Stimulated activated CD4-positive, alpha-beta T cell treated with anti-CD3 and anti-CD28 coated beads, TNF-alpha, amount 100 ng/mL, for 48 hours (primary cell): ENCODE results near the gene SMAP2.

ENCODE experiments used
- DNase-seq, 3 donors: peaks; one replicate each; pipeline ENCODE4 v3.0.0-alpha.2; 2020; ENCODE audit warnings: low read depth in 3 of 3

The SMAP2 gene

GRCh38 chr1:40390857-40391256 is 17.3 kb downstream of the SMAP2 start:
- no peak for DNase-seq

DNA sequence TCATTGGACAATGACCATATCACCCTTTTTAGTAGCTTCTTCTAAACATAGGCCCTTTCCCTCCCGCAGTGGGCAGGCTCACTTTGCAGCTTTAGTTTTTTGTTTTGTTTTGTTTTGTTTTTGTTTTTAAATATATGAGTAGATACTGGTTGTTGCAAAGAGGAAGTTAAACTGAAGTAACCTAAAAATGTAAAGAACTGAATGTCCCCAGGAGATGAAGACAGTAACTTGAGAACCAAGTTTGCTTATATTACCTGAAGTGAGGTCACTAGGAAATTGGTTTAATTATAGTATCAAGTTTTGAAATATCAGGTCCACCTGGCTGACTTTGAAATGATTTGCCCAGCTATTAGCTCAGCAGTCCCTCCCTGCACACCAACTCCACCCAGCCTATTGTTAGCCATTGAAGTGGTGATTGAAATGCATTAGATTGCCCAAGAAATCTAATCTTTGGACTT is 18.2 kb downstream of the SMAP2 start:
- DNase-seq: no peak

DNA sequence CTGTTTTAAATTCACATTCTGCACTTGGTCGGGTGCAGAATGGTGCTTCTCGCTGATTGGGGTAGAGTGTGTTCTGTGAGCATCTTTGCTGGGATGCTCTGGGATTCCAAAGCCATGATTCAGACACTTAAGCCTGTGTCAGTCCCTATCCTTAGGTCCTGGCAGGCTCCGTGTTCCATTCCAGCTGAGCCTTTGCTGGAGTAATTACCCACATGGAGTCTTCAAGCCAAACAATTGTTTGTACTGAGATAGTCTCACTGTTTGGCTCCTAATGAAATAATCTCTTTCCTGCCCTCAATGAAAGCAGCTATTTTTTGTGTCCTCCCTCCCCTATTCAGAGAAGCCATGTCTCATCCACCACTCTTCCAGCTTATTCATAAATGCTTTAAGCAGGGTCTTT is 18.7 kb downstream of the SMAP2 start:
- DNase-seq: no peak

GRCh38 chr1:40393173-40393572 is 19.6 kb downstream of the SMAP2 start:
- no peak for DNase-seq

DNA sequence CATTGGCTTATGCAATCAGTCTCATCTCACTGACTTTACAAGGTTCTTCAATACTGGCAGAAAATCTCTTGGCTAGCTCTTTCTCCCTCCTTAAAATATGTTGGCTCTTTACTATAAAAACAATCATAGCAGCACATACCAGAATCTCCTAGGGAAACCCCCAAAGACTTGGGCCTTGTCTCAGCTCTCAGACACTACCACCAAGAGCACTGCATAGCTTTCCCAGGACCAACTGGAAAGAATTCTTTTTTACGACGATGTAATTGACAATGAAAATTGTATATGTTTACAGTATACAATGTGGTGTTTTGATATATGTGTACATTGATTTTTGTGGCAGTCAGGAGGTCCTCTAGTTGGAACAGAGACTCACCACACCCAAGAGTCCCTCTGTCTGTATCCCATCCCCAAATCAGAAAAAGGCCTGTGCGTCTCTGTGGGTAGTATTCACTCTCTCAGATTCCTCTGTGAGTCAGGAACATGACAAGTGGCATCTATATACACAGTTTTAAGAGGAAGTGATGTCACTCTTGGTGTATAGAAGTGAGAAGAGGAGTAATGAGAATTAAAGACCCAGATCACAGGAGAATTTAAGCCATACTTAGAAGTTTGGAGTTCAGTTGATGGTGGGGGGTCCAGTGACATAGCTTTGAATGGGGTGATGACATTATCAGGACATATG is 21.1 kb downstream of the SMAP2 start:
- DNase-seq: no peak

GRCh38 chr1:40395190-40396175 is 22.0 kb downstream of the SMAP2 start:
- no peak for DNase-seq

GRCh38 chr1:40396420-40396819 is 22.9 kb downstream of the SMAP2 start:
- no peak for DNase-seq

- DNase-seq: no peak
These were observed 23.7 kb downstream of the SMAP2 start for GRCh38 chr1:40397258-40397657.

GRCh38 chr1:40399984-40400704 is 26.6 kb downstream of the SMAP2 start:
- DNase-seq: no peak

GRCh38 chr1:40401473-40402201 is 28.1 kb downstream of the SMAP2 start:
- DNase-seq: no peak

- no peak for DNase-seq
These were observed 31.3 kb downstream of the SMAP2 start for GRCh38 chr1:40404670-40405462.

- DNase-seq: no peak
These were observed 32.3 kb downstream of the SMAP2 start for GRCh38 chr1:40405812-40406211.

DNA sequence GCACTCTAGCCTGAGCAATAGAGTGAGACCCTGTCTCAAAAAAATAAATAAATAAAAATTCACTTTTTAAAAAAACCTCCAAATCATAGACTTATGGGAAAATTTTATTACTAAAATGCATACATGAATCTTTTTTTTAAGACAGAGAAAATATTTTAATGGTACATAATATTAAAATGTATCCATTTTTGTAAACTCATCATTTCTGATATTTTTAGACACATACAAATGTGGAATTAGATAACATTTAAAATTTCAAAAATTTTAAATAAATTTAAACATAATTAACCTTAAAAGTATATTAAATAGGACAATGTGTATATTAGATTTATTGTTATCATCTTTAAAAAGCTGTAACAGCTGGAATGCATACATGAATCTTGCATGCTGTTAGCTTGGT is 33.9 kb downstream of the SMAP2 start:
- no peak for DNase-seq

- DNase-seq: no peak
These were observed 35.9 kb downstream of the SMAP2 start for GRCh38 chr1:40409467-40409866.

GRCh38 chr1:40411294-40411693 is 37.8 kb downstream of the SMAP2 start:
- no peak for DNase-seq

DNA sequence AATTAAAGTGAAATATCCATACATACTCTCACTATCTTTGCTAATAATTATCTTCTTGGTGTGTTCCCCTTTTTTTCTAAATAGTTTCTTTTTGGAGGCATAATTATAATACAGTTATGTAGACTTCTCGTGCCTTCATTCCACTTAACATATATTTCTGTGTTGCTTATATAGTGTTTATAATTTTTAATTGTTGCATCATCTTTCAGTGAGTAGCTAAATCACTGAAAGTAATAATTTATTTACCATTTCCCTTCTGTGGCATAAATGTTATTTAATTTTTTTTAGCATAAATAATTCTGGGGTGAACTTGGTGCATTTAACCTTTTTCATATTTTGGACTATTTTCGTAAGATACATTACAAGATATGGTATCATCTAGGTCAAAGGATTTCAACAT is 38.3 kb downstream of the SMAP2 start:
- no peak for DNase-seq

GRCh38 chr1:40413527-40414252 is 40.2 kb downstream of the SMAP2 start:
- no peak for DNase-seq

DNA sequence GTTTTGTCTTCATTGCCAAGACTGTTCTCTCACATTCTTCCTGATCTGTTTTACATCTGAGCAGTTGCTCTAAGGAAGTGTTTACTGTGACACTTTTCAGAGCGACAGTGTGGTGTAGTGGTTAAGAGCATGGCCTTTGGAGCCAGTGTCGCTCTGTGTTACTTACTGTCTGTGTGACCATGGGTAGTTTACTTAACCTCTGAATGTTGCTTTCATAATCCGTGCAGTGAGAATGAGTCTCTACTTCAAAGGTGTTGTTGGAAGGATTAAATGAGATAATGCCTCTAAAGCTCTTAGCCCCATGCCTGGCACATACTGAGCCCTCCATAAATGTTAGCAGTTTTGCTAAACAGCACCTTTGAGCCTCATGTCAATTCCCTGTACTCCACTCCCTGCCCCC is 40.8 kb downstream of the SMAP2 start:
- DNase-seq: no peak

DNA sequence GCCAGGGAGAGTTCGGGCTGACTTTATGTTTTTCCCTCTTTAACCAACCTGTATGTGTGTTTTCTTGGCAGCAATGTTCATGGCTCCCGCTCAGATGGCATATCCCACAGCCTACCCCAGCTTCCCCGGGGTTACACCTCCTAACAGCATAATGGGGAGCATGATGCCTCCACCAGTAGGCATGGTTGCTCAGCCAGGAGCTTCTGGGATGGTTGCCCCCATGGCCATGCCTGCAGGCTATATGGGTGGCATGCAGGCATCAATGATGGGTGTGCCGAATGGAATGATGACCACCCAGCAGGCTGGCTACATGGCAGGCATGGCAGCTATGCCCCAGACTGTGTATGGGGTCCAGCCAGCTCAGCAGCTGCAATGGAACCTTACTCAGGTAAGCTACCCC is 43.2 kb downstream of the SMAP2 start:
- no peak for DNase-seq
